ENCODE results near the gene PROKR1.
A peak's percentile ranks its signal among the peaks of the same experiment; 100 is the strongest.
"Not testable (repeated sequence)": the region's sequence is repeated elsewhere in the genome, so short reads cannot be mapped to it uniquely, and the experiment has no call there.

The PROKR1 gene

GRCh38 chr2:68643011-68643873 lies at the start of gene PROKR1:
PROKR1 (plus strand) TSS chr2:68643579; CDS start chr2:68645822, 2,243 bp downstream.
- no peak for DNase-seq (ENCODE audit: low read depth)

- no peak for DNase-seq (ENCODE audit: low read depth)
These were observed 49.3 kb upstream of the PROKR1 start for GRCh38 chr2:68594041-68594440.

GRCh38 chr2:68594674-68595492 lies 48.5 kb upstream of the PROKR1 start:
- peak; percentile 41 for DNase-seq (ENCODE audit: low read depth)

- not testable (repeated sequence) for DNase-seq (ENCODE audit: low read depth)
These were observed 47.9 kb upstream of the PROKR1 start for GRCh38 chr2:68595493-68595785.

GRCh38 chr2:68600495-68600894 lies 42.9 kb upstream of the PROKR1 start:
- DNase-seq (ENCODE audit: low read depth), result not testable (repeated sequence)

GRCh38 chr2:68603059-68603458 lies 40.3 kb upstream of the PROKR1 start:
- DNase-seq (ENCODE audit: low read depth), result no peak

GRCh38 chr2:68604077-68604476 lies 39.3 kb upstream of the PROKR1 start:
- no peak for DNase-seq (ENCODE audit: low read depth)

GRCh38 chr2:68605939-68606338 lies 37.4 kb upstream of the PROKR1 start:
- DNase-seq (ENCODE audit: low read depth), result no peak

- no peak for DNase-seq (ENCODE audit: low read depth)
These were observed 36.6 kb upstream of the PROKR1 start for GRCh38 chr2:68606759-68607158.

- no peak for DNase-seq (ENCODE audit: low read depth)
These were observed 35.5 kb upstream of the PROKR1 start for GRCh38 chr2:68607837-68608236.

- no peak for DNase-seq (ENCODE audit: low read depth)
These were observed 30.4 kb upstream of the PROKR1 start for GRCh38 chr2:68612765-68613519.

GRCh38 chr2:68620772-68621171 lies 22.6 kb upstream of the PROKR1 start:
- DNase-seq (ENCODE audit: low read depth), result no peak

- no peak for DNase-seq (ENCODE audit: low read depth)
These were observed 19.6 kb upstream of the PROKR1 start for GRCh38 chr2:68623820-68624219.

- no peak for DNase-seq (ENCODE audit: low read depth)
These were observed 15.8 kb upstream of the PROKR1 start for GRCh38 chr2:68627615-68628014.

GRCh38 chr2:68632021-68632420 lies 11.4 kb upstream of the PROKR1 start:
- DNase-seq (ENCODE audit: low read depth), result no peak

GRCh38 chr2:68637047-68637446 lies 6.3 kb upstream of the PROKR1 start:
- no peak for DNase-seq (ENCODE audit: low read depth)

- no peak for DNase-seq (ENCODE audit: low read depth)
These were observed 601 bp downstream of the PROKR1 start for GRCh38 chr2:68643874-68644485.

GRCh38 chr2:68645523-68645922 lies 2.1 kb downstream of the PROKR1 start:
- DNase-seq (ENCODE audit: low read depth), result no peak

GRCh38 chr2:68646303-68646702 lies 2.9 kb downstream of the PROKR1 start:
- DNase-seq (ENCODE audit: low read depth), result no peak

- DNase-seq (ENCODE audit: low read depth), result no peak
These were observed 7.3 kb downstream of the PROKR1 start for GRCh38 chr2:68650645-68651044.

GRCh38 chr2:68653034-68653433 lies 9.7 kb downstream of the PROKR1 start:
- DNase-seq (ENCODE audit: low read depth), result no peak

- peak; percentile 26 for DNase-seq (ENCODE audit: low read depth)
These were observed 10.2 kb downstream of the PROKR1 start for GRCh38 chr2:68653538-68653982.

Data from fibroblast of gingiva (primary cell).